ENCODE results near the gene NEU3.
"Not testable (repeated sequence)": the region's sequence is repeated elsewhere in the genome, so short reads cannot be mapped to it uniquely, and the experiment has no call there.

The NEU3 gene, protein sequence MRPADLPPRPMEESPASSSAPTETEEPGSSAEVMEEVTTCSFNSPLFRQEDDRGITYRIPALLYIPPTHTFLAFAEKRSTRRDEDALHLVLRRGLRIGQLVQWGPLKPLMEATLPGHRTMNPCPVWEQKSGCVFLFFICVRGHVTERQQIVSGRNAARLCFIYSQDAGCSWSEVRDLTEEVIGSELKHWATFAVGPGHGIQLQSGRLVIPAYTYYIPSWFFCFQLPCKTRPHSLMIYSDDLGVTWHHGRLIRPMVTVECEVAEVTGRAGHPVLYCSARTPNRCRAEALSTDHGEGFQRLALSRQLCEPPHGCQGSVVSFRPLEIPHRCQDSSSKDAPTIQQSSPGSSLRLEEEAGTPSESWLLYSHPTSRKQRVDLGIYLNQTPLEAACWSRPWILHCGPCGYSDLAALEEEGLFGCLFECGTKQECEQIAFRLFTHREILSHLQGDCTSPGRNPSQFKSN

DNA sequence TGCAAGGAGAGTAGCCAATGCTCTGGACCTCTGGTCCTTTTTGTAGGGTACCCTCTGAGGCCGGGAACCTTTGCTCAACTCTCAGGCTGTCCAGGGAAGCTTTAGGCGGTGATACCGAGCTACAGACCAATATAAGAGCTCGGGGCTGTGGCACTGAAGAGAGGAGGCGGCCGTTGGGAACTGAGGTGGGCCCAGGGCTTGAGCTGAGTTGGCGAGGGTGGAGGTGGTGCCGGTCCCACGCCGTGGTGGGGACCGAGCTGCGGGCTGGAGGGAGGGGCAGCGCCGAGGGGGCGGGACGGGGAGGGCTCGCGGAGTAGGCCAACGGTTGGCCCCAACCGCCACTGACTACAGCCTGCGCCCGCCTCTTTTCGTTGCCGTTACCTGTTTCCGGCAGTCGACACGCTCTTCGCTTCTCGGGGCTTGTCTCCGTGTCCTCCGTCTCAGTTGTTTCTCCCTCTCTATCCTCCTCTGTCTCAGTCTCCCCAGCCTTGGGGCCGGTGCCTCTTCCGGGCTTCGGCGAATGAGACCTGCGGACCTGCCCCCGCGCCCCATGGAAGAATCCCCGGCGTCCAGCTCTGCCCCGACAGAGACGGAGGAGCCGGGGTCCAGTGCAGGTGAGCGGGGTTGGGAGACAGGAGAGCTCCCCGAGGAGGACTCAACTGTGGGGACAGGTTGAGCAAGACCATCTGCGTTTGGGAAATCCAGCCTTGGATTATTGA, at the start of gene NEU3:
NEU3 (plus strand) TSS at position 393 of the 719 bp plus-strand sequence; CDS start at position 521, 128 bp downstream.
- DNase-seq (ENCODE audit: low read depth, low spot score): peak; percentile 62

DNA sequence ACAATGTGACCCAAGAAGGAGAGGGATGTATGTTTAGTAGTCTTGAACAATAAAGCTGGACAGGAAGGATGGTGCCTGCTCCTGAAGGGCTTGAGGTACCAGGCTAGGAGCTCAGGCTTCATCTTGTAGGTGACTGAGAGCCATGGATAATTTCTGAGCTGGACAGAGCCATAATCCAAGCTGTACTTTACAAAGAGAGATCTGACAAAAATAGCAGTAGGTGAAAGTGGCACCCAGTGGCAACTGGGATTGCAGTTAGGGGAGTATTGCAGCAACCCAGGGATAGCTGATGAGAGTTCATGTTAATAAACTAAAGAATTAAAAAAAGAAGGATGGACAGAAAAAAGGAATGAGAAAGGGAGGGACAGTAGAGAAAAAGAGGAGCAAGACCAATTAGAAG, 47.2 kb upstream of the NEU3 start:
- DNase-seq (ENCODE audit: low read depth, low spot score): no peak

DNA sequence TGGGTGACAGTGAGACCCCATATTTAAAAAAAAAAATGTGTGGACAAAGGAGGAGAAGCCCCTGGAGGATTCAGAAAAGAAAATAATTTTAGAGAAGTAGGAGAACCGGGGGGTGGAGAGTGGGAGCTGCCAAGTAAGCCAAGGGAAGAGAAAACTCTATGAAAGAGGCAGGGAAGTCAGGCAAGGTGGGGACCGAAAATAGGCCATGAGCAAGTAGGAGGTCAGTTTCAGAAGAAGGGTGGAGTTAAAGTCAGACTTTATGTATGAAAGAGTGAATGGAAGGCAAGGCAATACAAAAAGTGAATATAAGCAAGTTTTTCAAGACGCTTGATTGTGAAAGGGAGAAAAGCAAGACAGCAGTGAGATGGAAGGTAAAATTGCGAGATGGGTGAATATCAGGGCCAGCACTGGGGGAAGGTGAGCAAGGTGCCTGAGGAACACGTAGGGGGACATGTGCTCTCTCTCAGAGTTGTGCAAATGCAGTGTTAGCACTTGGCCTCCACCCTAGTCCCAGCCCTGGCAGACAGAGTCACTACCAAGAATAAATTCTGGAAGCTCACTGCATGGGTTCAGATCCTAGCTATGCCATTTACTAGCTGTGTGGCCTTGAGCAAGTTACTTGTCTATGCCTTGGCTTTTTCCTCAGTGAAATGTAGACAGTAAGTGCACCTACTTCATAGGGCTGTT, 46.5 kb upstream of the NEU3 start:
- no peak for DNase-seq (ENCODE audit: low read depth, low spot score)

DNA sequence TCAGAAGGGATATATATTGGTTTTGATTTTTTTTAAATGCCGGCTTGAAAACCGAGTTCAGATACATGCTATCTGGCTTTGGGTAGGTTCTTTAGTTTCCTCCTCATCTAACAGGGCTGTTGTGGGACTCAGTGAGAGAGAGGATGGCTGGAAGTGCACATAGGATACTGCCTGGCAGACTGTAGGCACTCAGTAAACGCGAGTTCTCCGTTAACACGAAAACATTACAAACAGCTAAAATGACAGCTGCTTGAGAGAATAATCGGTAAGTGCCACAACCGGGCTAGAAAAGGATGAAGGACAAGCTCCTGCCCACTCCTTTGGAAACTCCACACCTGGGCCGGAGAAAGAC, 40.2 kb upstream of the NEU3 start:
- DNase-seq (ENCODE audit: low read depth, low spot score): no peak

DNA sequence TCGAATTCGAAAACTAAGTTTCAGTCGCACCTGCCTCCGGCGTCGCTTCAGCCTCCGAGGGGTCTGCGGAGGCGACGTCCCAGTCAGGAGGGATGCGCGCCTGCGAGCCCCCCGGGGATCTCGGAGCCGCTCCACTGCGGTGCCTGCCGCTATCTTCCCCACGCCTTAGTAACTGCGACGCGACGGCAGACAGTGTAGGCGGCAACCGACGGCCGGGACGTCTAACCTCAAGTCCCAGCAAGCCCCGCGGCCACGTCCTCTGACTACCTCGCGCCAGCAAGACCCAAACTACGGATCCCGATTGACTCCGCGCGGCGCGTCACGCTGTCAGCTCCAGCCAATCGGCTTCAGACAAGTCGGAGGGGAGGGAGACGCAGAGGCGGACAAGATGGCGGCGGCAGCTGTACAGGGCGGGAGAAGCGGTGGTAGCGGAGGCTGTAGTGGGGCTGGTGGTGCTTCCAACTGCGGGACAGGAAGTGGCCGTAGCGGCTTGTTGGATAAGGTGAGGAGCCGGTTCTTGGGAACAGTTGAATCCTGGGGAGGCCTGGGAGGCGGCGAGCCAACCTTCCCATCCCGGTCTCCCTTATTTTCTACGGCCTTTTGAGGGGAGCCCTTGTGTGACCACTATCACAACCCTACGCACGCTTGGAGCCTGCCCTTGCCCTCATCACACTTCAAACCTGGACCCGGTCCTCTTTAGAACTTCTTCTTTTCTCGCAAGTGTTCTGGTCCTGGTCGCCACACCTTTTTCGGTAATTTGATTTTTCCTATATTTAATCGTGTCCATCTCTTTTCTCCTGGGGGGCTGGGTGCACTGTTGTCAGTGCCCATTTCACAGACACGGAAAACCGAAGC, 39.6 kb upstream of the NEU3 start, which contains the start of the genes SPCS2 and XRRA1:
SPCS2 (plus strand) TSS at position 369 of the 855 bp plus-strand sequence; CDS start at position 389, 20 bp downstream.
XRRA1 (minus strand) TSS at position 194 of the 855 bp plus-strand sequence. CDS start 8,213 bp downstream, outside the sequence.
- peak; percentile 98 for DNase-seq (ENCODE audit: low read depth, low spot score)

DNA sequence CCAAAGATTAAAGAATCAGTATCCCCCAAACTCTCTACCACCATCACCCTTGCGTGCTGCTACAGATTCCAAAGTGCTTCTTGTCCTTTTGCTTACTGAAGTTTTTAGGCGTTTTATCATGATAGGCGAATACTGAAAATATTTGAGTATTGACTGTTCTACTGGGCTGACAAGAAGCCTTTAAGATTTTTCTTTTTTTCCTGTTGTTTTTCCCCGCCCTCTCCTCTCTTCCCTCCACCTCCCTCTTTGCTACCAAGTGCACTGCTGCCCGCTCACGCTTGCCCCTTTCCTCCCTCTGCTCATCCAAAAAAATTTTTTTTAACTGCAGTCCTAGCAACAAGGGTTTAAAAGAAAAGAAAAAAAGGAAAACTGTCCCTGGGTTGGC, 39.0 kb upstream of the NEU3 start:
- DNase-seq (ENCODE audit: low read depth, low spot score): no peak

DNA sequence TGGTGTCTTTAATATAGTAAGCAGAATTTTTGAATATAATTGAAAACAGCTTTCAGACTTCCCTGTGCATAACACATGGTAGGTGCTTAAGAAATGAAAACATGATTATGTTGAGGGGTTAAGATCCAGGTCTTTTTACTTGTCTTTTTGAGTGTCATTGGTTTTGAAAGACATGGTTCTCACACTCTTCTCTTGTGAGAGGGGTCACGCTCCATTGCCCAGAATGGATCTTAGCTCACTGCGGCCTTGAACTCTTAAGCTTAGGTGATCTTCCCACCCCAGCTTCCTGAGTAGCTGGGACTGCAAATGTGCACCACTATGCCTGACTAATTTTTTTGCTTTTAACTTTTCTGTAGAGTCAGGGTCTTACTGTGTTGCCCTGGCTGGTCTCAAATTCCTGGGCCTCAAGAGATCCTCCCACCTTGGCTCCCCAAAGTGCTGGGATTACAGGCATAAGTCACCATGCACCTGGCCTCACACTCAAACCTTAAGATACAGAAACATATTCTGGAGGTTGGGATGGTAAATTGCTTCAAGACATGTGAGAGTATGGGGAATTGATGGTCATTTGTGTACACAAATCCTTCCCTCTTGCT, 38.3 kb upstream of the NEU3 start:
- no peak for DNase-seq (ENCODE audit: low read depth, low spot score)

DNA sequence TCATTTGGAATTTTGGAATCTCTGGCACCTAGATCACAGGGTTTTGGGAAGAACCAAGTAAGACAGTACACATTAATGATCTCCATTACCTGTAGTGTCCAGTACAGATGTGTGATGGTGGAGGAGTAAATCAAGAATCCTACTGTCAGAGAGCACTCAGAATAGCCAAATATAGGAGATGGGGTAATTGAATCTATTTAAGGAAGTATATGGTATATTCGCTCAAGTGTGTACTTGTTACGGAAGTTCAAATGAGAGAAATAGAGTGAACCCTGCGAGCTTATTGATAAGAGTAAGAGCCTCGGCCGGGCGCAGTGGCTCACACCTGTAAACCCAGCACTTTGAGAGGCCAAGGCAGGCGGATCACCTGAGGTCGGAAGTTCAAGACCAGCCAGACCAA, 37.5 kb upstream of the NEU3 start:
- no peak for DNase-seq (ENCODE audit: low read depth, low spot score)

DNA sequence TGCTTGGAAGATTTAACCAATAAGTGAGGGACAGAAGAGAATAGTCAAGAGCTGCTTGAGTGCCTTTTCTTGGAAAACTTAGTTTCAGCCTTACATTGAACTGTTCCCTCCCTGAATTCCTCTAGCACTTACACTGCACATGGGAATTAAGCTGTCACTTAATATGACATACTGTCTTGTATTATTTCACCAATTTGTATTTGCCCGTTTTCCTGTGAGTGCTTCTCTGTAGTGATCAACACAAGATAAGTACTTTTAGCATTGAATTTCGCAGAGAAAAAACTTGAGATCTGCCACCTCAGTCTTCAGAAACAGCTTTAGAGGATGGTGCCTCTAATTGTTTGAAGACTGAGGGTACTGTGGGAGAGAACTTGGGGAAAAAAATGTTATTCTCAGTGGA, 36.0 kb upstream of the NEU3 start:
- no peak for DNase-seq (ENCODE audit: low read depth, low spot score)

DNA sequence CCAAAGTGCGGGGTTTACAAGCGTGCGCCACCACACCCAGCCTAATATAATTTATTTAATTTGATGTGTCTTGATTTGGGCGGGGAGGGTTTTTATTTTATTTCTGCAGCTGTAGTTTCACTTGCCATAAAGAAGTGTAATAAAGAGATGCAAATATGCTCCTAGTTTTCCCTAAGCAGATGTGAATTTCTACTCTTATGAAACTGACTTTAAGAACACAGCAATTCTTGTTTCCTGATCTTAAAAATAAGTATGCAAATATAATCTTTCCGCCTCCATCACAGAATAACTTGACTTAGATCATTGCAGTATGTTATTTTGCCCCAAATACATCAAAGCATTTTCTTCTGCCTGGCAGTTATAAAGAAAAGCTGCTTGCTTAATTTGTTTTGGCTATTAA, 35.3 kb upstream of the NEU3 start:
- DNase-seq (ENCODE audit: low read depth, low spot score): no peak

DNA sequence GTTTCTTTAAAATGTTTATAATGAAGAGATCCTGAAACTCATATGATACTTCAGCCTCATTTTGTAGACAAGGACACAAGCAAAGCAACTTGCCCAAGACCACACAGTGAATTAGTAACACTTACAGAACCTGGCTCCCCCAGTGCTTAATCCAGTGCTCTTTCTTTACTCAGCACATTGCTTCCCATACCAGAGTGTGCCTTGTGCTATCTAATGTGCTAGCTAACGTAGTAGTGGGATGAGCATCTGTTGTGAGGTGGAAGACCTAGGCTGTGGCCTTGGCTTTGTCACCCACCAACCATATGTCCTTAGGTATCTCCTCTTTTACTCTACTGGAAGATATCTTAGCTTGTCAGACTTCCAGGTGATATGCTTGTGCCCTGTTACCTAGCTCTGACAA, 34.5 kb upstream of the NEU3 start:
- DNase-seq (ENCODE audit: low read depth, low spot score): no peak

DNA sequence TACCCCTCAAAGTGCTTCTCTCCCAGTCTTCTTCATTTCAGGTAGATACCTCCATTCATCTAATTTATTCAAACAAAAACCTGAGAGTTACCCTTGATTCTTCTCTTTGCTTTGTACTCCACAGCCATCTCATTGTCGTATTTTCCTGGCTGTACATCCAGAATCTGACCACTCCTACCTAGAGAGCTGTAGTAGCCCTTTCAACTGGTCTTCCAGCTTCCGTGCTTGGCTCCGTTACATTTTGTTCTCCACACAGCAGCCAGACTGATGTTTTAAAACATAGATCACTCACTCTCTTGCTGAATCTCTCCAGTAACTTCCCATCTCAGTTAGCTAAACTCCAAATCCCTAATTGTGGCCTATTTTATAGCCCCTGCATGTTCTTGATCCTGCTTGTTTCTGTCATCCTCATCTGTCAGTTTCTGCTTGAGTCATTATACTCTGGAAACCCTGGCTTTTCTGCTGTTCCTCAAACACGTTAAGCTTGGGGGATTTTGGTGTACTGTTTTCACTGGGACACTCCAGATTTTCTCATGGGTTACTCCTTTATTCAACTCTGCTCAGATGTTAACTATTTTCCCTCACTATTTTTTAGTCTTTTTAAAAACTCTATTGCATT, 32.2 kb upstream of the NEU3 start:
- no peak for DNase-seq (ENCODE audit: low read depth, low spot score)

DNA sequence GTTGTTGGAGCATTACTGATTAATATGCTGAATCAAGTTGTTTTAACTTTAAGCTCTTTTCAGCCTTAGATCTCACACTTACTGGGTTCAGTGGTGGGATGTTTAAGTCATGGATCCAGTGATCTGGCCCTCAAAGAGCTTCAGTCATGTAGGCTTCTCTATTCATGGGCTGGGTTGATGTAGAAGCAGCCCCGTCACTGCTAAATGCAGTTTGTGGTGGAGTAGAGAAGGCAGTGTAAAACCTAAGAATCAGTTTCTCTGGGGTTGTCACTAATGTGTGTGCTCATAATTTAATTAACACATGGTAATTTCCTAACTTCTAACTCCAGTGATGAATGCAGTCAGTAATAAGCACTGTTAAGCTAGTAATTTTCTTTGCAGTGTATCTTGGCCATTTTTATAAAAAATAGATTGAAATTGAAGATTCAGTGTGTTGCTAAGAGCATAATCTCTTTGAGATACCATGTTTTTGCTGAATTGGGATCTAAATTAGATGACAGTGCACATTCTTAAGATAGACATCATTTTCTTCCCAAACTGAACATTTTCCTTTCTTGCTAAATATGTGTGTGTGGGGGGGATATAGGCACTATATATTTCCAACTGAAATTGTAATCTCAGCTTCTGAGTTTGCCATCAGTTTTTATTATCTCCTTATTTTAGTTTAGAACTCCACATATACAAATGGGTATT, 30.6 kb upstream of the NEU3 start:
- DNase-seq (ENCODE audit: low read depth, low spot score): no peak

DNA sequence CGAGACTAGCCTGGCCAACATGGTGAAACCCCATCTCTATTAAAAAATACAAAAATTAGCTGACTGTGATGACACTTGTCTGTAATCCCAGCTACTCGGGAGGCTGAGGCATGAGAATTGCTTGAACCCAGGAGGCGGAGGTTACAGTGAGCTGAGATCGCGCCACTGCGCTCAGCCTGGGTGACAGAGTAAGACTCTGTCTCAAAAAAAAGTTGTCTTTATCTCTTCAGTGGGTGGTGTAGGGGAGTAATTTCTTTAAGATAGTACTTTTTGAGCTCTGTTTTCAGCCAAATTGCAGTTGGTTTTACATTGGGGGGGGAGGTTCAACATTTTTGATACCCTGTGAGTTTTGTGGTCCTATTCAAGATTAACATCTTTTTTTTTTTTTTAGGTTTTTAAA, 28.6 kb upstream of the NEU3 start:
- DNase-seq (ENCODE audit: low read depth, low spot score): not testable (repeated sequence)

DNA sequence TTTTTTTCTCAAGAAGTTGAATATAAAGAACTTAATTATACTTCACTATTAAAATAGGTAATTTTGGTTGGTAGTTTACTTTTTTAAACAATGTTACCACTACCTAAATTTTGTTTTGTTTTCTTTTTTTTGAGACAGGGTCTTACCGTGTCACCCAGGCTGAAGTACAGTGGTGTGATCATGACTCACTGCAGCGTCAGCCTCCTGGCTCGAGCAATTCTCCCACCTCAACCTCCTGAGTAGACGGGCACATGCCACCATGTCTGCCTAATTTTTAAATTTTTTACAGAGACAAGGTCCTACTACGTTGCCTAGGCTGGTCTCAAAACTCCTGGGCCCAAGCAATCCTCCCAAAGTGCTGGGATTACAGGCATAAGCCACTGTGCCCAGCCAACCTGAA, 22.1 kb upstream of the NEU3 start:
- no peak for DNase-seq (ENCODE audit: low read depth, low spot score)

DNA sequence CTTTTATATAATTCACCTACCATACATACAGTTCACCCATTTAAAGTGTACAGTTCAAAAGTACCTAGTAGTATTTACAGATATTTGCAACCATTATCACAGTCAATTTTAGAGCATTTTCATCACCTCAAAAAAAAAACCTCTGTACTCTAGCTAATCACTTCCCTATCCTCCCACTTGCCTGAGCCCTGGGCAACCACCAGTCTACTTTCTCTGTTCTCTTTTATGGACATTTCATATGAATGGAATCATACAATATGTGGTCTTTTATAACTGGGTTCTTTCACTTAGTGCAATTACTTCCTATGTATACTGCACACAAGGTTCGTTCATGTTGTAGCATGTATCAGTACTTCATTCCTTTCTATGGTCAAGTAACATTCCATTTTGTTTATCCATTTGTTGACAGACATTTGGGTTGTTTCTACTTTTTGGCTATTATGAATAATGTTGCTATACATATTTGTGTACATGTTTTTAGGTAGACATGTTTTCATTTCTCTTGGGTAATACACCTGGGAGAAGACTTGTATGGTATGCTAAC, 17.8 kb upstream of the NEU3 start:
- DNase-seq (ENCODE audit: low read depth, low spot score): no peak

DNA sequence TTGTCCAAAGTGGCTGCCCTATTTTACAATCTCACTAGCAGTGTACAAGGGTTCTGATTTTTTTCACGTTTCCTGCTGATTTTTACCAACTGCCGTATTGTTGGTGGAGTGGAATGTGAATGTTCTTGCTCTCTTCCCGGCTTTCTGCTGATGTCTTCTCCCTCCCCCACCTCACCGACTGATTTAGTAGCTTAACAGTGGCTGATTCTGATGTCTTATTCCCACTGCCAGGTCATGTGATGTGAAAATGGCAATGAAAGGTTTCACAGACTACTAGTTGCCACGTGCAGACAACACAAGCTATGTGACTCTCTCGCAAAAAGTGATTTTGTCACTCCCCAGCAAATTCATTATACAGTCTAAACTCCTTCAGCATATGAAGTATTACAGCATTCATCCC, 17.3 kb upstream of the NEU3 start:
- no peak for DNase-seq (ENCODE audit: low read depth, low spot score)

DNA sequence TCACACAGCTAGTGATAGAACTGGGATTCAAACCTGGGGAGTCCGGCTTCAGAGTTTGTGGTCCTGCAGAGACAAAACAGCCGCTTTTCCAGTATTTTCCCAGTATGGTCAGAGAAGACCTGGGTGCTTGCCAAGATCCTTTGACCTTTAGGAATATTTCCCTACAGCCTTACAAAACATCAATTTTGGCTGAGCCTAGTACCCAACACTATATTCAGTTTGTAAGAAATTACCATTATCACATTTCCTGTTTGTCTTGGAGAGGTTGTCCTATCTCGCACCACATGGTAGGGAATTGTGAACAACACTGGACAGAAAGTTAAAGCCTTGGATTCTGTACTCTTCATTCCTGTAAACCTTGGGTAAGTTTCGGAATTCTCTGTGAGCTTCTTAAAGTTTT, 10.7 kb upstream of the NEU3 start:
- no peak for DNase-seq (ENCODE audit: low read depth, low spot score)

DNA sequence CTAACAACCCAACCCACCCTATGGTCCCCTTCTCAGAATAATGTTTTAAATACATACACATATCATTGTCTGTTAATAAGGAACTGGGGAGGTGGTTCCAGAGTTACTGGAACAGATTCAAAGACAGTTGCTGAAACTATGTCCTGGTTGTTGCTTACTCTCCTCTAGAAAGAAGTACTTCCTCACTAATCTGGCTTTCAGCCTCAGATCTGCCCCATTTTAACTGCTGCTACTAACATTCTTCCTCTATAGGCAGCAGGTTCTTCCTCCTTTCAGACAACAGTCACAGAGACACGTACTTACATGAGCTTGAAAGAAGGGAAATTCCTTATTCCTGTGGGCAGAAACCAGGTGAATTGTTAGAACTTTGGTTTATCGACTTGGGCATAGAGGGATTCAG, 8.1 kb upstream of the NEU3 start:
- no peak for DNase-seq (ENCODE audit: low read depth, low spot score)

DNA sequence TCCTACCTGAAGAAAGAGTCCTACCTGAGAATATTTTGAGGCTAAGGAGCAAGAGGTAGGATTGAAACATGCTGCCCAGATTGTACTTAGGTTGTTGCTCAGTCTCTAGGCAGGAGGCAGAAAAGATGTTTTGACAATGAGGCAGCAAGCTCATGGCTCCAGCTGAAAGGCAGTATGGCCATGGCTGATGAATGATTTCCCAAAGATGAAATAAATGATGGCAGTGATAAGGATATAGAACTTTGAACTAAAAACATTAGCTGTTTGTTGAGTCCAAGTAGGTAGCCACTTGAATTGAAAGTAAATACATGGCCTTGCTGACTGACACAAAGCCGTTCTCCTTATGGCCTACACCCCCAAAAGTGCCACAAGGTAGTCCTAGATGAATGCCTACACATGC, 6.8 kb upstream of the NEU3 start:
- no peak for DNase-seq (ENCODE audit: low read depth, low spot score)
